HG03139 (cell line): ENCODE results near the gene CACNA2D1.

ENCODE experiments used
- ATAC-seq: cut with Tn5 transposase; IDR thresholded peaks from one replicate; pipeline ENCODE4 v1.9.1; 2021; ENCODE audit not compliant: unreplicated experiment

The CACNA2D1 gene

DNA sequence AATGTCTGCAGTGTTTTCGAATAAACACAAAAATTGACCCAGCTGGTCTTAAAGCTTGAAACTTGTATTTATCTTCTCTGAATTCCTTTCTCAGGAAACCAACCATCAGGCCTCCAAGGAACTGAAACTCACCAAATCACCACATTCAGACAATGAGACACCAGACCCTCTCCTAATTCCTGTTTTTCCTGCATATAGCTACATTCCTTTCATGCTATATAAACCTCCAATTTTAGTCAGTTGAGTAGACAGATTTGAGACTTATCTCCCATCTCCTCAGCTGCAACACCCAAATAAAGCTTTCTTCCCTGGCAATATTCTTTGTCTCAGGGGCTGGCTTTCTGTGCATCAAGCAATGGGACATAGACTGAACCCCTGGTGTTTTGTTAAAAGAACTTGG, 317.0 kb downstream of the CACNA2D1 start:
- ATAC-seq: no peak

DNA sequence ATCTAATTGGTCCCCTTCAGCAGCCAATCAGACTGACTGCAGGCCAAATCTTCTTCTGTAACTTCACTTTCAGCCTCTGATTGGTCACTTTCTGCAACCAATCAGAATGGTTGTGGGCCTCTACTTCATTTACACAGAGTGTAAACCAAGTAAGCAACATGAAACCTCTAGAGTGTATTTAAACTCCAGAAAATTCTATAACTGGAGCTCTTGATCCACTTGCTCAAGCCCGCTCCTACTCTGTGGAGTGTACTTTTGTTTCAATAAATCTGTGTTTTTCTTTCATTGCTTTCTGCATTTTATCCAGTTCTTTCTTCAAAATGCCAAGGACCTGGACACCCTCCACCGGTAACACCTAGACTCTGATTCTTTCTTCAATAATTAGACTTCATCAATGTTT, 319.1 kb downstream of the CACNA2D1 start:
- no peak for ATAC-seq

DNA sequence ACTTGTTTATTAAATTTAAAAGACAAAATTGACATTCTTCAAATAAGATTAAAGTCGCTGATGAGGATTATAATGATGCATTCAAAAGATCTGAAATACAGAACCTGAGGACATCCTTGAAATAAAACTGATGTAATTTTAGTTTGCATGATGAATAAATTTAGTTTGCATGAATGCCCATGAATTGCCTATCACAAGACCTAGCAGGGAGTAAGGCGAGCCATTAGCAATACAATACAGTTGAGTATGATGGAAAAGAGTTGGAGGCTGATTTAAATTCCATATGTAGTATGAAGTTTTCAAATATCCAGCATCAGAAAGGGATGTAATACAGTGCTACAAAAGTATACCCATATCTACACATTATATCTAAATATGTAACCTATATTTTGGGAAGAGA, 321.3 kb downstream of the CACNA2D1 start:
- no peak for ATAC-seq

DNA sequence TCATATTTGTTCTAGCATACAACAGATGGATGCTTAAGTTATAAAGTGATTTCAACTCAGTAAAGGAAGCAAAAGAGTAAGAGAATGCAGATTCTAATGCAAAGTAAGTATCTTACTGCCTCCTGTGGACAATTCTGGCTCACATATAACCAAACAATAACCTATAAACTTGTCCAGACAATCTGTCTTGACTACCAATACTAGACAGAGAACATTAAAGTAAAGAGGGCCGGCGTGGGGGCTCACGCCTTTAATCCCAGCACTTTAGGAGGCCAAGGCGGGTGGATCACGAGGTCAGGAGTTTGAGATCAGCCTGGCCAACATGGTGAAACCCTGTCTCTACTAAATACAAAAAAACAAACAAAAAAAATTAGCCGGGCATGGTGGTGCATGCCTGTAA, 329.3 kb downstream of the CACNA2D1 start:
- no peak for ATAC-seq

DNA sequence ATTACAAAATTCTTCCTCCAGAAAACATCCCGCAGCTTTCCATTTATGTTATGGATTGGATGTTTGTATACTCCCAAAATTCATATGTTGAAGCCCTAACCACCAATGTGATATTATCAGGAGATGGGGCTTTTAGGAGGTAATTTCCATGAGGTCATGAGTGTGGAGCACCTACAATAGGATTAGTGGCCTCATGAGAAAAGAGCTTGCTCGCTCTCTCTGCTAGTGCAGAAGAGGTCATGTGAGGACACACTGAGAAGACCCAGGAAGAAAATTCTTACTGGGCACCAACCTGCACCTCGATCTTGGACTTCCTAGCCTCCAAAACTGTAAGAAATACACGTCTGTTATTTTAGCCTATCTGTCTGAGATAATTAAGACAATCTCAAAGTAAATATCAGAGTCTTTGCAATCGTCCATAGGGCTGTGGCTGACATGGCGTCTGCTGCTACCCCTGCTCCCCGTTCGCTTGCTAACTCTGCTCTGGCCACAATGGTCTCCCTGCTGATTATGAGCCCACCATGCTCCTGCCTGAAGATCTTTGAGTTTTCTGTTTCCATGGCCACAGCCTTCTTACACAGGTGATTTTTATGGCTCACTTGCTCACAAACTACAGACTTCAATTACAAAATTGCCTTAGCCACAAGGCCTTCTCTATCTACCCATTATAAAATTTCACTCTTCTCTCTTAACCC, 333.3 kb downstream of the CACNA2D1 start:
- ATAC-seq: no peak

DNA sequence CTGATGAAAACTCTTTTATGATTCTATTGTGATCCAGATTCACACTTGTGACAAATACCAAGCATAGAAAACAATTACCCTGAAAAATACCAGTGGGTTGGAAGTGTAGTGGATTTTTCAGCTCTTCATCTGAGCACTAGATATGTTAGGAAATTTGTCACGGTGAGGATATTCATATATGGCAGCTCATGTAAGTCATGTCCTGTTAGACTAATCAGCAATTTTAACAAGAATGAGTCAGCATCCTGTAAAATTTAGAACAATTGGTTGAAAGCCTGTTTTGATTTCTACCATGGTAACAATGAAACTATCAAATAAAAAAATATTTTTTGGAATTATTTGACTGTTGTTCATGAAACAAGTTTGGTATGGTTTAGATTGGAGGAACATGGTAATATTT, 334.3 kb downstream of the CACNA2D1 start:
- no peak for ATAC-seq

DNA sequence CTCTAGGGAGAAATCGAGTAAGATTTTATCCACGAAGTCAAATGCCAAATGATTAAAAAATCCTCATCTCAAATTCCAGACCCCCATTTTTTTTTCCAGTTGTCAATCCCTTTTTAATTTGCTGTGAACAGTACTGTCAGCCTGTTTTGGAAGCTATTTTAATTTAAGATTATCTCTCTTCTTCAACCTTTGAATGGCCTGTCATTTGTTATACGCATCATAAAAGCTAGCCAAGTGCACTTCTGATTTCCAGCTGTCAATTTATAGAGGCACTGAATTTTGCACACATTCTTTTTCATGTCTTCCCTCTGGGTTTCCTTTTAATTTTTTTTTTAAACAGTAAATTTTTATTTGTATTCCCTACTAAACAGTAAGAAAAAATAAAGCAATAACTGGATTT, 337.4 kb downstream of the CACNA2D1 start:
- ATAC-seq: no peak

DNA sequence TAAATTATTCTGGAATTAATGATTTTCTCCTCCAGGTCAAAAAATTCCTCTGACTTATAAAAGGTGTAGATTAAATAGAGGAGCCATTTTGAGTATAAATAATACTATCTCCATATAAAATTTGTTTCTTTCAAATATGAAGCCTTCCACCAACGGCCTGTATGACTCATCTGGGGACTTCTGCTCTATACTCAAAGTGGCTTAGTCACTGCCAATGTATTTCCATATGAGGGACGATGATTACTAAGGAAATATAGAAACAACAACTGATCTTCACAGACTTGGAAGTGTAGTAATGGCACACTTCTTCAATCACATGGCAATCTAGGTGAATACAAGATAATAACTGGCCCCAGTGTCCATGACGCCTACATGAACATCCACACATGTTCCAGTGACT, 338.1 kb downstream of the CACNA2D1 start:
- no peak for ATAC-seq

DNA sequence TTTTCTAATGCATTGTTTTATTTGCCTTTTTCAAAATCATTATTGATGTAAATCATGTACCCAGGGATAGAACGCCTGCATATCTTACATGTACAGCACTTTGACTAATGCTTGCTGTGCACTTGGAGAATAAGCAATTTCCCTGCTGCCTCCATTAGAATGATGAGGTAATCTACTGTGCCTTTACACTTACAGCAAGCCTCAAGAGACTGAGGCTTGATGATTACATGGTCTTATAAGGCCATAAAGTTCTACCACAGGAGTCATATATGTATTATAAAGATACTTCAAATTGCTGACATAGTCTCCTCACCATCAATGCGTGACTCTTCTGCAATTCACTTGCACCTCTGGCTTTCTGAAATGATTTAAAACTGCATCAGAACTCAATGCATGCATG, 345.2 kb downstream of the CACNA2D1 start:
- ATAC-seq: no peak

DNA sequence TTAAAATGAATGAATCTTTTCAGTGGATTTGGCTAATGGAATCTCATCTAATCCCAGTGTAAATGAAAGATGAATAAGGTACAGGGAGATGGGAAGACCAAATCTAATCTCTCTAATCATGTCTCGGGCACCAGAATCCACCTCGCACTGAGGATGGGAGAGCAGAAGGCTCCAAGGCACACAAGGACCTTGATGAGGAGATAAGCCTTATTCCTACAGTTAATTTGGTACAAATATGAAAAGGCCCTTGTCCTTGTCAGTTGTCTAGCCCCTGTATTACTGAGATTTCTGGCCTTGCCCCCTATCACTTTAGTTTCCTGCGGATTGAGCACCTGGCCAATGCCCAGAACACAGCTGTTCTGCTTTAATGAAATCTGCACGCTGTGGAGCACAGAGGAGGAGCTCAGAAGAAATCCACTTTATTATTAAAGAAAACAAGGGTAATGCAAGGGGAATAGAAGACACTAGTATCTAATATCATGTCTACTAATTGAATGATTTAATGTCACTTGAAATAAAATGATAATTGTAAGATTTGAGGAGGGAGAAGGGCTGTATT, 352.4 kb downstream of the CACNA2D1 start:
- ATAC-seq: no peak

DNA sequence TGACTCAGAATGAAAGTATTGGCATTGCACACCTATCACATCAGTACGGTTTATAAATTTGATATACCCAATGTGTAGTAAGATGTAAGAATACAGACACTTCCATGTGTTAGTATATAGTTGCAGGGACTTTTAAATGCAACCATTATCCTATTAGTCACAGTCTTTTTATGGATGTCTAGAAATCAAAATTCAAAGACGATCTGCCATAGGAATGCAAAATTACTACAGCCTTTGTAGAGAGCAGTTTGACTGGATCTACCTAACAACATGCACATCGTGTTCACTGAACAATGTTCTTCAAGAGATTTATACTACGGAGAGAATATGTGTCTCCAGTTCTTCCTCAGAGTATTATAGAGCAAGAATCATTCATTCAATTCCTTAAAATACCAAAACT, 356.5 kb downstream of the CACNA2D1 start:
- ATAC-seq: no peak

DNA sequence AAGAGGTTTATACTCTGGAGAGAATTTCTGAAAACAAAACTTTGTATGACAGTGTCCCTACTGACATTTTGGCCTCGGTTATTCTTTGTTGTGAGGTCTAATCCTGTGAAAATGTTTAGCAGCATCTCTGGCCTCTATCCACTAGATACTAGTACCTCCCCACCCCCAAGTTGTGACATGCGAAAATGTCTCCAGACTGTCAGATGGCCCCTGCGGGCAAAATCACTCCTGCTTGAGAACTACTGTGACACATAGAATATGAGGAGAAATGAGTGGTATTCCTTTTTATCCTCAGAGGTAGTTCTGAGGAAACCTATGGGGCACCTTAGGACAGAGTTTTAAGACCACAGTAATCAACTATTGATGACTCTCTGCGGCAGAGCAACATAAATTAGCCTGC, 358.5 kb downstream of the CACNA2D1 start:
- ATAC-seq: no peak

DNA sequence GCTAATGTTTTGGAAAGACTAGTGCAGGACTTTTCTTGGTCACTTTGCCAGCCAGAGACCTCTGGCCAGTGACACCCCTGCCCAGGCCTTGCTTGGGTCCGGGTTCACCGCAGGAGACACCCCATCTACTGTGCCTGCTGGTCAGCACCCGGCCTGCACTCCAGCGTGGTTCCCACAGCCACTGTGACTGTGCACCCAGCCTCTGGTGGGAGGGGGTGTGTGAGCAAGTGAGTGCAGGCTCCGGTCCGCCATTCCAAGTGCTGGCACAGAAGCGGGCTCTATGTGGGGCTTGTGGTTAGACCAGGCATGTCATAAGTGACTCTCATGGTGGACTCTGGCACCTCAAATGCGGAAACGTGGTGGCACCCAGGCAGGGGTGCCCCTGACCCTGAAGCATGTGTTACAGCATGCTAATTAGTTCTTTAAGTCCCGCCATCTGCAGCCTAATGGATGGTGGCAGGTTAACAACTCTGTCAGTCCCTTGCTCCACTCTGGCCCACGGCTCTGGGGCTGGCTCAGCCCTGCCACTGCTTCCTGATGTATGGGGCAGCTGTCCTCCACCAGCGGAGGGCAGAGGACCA, 361.8 kb downstream of the CACNA2D1 start:
- no peak for ATAC-seq

DNA sequence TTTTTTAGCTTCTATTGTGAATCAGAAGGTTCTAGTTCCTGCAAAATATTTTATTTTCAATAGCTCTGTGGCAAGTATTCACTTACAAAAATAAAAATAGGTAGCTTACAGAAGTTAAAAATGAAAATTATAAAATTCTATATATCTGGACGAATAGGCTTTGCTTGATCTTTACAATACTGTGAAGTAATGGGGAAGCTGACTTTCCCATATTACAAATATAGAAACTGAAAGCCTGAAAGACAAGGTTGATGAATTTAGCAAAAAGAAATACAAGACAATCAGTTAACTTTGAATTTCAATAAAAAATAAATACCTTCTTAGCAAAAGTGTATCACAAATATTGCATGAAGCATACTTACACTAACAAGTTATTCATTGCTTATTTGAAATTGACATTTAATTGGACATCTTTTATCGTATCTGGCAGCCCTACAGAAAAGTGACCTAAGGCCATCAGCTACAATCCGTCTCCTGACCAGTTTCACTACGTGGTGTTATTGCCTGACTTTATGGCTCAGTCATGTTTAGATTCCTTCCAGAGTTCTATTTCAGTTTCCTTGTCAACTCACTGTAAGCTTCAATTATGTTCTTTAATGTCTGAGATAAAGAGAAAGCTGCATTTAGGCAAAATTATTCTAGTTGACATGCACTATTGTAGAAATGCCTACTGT, 363.2 kb downstream of the CACNA2D1 start:
- no peak for ATAC-seq

DNA sequence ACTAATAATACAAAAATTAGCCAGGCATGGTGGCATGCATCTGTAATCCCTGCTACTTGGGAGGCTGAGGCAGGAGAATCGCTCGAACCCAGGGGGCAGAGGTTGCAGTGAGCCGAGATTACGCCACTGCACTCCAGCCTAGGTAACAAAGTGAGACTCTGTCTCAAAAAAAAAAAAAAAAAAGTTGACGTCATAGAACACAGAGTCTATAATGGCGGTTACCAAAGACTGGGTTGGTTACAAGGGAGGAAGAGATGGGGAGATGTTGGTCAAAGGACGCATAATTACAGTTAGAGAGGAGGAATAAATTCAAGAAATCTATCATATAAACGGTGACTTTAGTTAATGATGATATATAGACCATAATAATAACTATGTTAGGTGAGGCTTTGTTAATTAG, 364.1 kb downstream of the CACNA2D1 start:
- no peak for ATAC-seq

DNA sequence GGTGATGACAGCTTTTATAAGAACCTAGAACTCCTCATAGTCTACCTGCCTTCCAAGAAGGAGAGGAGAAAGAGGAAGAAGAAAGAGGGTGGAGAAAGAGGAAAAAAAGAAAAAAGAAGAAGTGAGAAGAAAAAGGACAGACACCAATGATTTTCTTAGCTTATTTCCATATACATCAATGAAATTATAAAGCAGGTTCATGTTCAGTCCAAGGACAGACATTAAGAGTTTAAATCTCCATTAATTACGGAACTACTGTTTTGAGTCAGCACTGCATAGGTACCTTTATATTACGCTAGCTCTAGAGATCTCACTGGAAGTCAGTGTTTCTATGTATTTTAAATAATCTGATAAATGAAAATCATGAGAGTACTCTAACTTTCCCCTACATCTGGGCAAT, 364.8 kb downstream of the CACNA2D1 start:
- no peak for ATAC-seq

DNA sequence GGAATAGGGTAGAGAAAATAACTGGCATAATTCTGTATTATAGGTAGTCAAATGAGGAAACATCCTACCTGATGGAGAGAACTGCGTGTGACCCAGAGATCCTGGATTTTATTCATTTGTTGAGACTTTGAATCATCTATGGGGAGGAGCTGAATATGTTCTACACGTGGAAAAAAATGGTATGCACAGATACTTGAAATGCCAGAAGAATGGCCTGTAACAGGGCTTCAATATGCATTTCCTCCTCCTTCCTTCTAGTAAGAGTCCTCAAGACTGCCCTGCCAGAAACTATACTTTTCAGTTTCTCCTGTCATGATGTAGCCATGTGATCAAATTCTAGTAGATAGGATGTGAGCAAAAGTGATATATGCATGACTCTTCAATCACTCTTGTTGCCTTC, 372.1 kb downstream of the CACNA2D1 start:
- ATAC-seq: no peak

DNA sequence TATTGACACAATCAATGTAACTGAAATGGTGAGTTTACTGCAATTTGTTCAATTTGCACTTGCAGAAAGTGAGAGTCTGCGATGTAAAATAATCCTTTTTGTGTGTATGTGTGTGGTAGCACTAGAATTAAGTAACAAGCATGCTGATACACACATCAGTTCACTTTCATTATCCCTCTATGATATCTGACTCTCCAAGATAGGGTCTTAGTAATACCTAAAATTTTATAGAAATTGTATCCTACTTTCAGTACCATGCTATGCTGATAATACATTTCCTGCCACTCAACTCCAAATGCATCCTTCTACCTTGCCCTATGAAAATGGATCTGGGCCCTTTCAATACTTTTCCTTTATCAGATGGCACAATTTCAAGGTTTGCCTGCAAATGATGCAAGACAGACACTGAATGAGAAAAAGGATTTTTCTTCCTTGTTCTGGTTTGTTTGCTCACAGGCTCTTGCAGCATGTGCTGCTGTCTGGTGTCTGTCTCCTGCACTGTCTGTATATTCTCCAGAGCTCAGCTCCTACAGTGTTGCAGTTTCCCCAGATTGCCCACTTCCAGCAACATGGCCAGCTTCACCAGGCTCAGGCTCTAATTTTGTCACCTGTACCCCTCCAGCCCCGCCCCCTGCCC, 375.8 kb downstream of the CACNA2D1 start:
- no peak for ATAC-seq

DNA sequence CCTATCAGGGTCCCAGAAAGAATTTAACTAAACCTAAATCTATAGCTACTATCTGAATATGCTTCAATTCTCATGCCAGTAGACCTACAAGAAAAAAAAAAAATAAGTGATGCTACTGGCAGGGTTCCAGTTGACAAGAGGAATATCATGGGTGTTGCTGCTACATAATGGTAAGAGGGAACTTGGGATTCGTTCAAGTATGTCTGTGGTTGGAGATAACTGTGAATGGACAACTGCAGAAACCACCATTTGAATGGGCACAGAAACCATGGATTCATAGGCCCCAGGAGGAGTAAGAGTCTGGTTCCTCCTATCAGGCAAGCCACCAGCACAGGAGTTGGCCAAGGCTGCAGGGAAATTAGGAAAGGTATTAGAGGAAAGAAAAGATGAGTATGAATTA, 386.1 kb downstream of the CACNA2D1 start:
- no peak for ATAC-seq

DNA sequence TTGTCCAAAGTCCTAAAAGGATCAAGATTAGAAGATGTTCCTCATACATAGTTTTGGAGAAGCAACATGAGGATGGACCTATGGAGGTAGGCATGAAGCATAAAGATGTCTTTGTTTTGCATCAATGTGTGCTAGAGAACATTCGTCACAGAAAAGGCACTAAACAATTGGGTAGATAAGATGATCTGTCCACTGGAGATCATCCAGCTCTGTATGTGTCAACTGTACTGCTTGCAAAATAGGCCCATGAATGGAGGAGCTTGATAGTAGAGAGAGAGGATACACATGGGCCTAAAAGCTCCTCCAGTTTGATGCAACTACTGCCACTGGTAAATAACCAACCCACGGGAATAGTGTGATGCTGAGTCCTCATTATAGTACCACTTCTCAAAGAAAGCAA, 387.3 kb downstream of the CACNA2D1 start:
- no peak for ATAC-seq

DNA sequence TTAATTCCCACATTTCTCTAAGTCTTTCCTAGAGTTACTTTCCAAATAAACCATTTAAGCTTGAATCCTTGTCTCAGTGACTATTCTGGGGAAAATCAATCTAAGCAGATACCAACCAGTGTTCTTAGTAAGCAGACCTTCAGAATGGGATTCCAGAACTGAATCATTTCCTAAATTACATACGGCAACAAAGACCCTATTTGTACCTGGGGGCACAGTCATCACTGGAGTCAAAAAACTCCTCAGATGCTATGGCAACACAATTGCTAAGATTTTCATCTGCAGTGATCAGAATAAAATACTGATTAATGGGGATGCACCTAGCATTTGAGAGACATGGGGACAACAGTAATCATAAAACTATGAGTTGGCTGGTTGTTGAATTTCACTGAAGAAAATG, 389.0 kb downstream of the CACNA2D1 start:
- ATAC-seq: no peak
